Activated T-helper 1 cell treated with Interleukin-2 at 50 U/mL for 16 hours (primary cell): ENCODE data around the gene SLC28A1.
"Not testable (repeated sequence)": the region's sequence is repeated elsewhere in the genome, so short reads cannot be mapped to it uniquely, and the experiment has no call there.

Experiments used
- DNase-seq: peaks from one replicate; pipeline ENCODE4 v3.0.0-alpha.2; 2020; ENCODE audit warnings: low read depth

SLC28A1 gene

GRCh38 chr15:84970843-84971242 lies 86.4 kb downstream of the SLC28A1 start:
- DNase-seq, result no peak

DNA sequence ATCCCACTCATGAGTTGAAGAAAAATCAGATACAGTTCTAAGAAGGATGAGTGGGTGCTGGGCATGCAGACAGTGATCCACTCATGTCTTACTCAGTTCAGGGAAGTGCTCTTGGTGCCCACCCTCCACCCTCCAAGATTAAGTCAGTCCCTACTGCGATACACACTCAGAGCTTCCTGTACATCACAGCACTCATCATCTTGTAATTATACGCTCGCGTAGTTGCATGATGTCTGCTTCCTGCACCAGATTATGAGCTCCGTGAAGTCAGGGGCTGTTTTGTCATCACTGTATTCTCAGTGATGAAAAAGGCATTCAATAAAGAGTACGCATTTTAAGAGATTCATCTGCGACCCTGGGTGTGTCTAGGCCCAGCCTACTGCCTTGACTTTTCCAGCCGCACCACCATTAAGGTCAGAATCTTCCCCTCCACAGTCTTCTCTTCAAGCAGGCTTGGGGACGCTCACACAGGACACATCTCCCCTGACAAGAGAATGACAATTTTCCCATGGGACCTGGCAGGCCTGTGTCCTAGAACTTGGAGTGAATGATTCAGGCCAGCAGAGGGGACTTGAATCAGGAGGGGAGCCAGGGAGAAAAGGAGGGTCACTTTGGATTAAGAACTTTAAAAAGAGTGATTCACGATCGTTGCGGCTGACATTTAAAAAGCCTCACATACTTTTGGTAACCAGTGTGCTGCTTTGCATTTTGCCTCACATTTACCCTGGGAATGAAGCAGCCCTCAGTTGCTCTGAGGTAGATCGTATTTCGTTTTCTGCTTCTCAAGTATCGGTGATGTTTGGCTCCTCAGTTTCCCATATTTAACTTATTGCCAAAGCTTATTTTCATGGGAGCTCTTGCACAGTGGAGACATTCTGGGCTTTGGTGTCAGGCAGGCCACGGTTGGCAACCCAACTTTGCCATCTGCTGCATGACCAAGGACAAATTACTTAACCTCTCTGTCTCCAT lies 89.3 kb downstream of the SLC28A1 start:
- no peak for DNase-seq

- DNase-seq, result no peak
Observed at GRCh38 chr15:84975871-84976351, 91.4 kb downstream of the SLC28A1 start.

DNA sequence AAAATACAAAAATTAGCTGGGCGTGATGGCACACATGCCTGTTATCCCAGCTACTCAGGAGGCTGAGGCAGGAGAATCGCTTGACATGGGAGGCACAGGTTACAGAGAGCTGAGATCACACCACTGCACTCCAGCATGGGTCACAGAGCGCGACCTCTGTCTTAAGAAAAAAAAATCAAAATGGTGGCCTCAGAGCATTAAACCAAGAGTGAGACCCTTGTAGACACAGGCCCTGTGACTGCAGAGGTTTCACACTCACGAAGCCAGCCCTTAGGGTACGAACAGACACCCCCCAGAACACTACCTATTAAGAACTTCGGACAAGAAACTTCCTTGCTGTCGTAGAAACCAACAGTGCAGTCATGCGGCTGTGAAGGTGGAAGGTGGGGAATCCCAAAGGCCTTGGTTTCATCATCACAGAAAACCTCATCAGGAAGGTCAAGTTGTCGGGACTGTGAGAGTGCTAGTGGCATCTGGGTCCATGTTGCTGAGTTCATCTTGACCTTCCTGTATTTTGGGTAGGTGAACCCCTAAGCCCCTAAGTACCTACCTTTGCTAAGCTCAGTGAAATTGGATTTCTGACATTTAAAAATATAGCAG lies 92.4 kb downstream of the SLC28A1 start:
- no peak for DNase-seq

GRCh38 chr15:84979651-84980050 lies 95.2 kb downstream of the SLC28A1 start:
- no peak for DNase-seq

DNA sequence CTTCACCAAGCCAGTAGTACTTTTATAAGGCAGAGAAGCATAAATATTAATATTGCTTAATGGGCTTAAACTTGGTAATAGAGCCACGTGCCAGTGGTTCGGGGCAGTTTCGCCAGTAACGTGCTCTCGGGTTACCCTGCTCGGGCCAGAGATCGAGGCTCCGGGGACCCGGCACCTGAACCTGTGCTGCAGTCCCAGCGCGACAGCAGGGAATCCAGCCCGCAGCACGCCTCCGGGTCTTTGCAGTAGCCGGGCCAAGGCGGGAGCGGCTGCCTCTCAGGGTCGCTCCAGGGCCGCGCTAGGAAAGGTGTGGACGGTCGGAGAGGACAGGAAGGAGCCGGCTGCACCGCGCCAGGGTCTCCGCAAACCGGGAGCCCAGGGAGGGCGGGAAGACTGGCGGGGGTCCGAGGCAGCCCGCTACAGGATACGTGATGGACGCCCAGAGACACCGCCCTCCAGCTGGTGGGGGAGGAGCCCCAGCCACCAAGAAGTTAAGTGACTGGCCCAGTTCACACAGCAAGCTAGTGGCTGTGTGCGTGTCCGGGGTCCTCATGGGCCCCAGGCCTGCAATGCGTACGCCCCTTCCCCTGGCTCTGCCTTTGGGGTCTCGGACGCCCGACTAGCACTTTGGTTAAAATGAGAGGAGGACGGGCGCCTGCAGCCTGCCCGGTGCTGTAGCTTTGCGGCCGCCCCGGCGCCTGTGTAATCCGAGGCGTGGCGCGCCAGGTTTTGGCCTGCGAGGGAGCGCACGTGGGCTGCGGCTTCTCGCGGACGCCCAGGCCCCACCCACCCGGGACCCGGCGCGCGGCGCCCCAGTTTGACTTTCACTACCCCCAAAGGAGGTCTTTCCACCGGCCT lies 96.0 kb downstream of the SLC28A1 start:
- DNase-seq, result peak; percentile 81

- DNase-seq, result peak; percentile 96
Observed at GRCh38 chr15:84981054-84981710, 96.7 kb downstream of the SLC28A1 start.

DNA sequence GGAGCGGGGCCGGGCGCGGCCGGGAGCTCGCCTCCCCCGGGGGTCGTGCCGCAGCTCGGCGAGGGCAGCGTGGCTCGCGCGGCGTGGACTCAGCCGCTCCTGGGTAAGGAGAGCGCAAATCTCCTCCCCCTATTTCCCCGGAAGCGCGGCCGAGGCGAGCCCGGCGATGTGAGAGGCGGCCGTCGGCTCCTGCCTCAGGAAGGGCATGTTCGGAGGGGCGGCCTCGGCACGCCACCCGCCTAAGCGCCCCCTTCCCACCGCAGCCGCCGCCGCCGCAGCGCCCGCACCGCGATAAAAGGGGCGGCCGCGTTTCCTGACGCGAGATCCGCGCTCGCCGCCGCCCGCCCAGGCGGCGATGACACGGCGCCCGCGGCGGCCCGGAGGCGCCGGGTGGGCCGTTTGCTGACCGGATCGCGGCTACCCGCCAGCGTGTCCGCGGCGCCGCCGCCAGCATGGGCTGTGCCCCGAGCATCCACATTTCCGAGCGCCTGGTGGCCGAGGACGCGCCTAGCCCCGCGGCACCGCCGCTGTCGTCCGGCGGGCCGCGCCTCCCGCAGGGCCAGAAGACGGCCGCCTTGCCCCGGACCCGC lies 97.3 kb downstream of the SLC28A1 start, which contains the start of gene PDE8A:
PDE8A (plus strand) TSS at position 146 of the 590 bp plus-strand sequence; CDS start at position 453, 307 bp downstream.
- DNase-seq, result peak; percentile 45

DNA sequence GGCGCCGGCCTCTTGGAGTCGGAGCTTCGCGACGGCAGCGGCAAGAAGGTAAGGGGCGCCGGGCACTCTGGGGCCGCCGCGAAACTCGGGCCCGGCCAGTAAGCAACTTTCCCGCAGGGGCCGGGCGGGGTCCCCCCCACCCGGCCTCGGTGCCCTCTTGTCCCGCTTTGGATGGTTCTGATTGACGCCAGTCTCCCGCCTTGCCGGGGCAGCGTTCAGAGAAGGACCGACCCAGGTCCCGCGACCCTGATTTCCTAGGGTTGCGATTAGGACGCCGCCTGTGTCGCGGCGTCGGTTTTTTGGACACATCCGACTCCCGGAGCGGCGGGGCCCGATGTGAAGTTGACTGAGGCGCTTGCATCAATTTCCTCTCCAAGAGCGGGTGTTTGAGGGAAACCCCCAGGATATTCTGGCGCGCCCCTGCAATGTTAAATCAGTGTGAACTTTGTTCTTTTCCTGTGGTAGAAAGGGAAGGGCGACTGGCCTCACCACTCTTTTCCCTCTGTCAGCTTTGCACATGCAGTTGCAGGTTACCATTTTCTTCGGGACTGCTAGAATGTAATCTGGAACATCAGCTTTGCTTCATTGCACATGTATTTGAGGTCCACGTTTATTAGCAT lies 97.9 kb downstream of the SLC28A1 start:
- DNase-seq, result peak; percentile 18

GRCh38 chr15:84983294-84983693 lies 98.8 kb downstream of the SLC28A1 start:
- no peak for DNase-seq

- no peak for DNase-seq
Observed at GRCh38 chr15:84983711-84984110, 99.2 kb downstream of the SLC28A1 start.

GRCh38 chr15:84985158-84985557 lies 100.7 kb downstream of the SLC28A1 start:
- DNase-seq, result no peak

DNA sequence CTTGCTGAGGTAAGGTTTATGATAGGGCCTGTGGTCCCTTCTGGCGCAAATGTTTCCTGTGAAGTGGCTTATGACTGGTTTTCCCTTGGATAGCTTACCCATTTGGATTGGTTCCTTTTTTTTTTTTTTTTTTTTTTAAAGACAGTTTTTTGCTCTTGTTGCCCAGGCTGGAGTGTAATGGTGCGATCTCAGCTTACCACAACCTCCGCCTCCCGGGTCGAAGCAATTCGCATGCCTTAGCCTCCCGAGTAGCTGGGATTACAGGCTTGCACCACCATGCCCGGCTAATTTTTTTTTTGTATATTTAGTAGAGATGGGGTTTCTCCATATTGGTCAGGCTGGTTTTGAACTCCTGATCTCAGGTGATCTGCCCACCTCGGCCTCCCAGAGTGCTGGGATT lies 102.9 kb downstream of the SLC28A1 start:
- DNase-seq, result not testable (repeated sequence)

GRCh38 chr15:84987949-84988624 lies 103.6 kb downstream of the SLC28A1 start:
- no peak for DNase-seq

DNA sequence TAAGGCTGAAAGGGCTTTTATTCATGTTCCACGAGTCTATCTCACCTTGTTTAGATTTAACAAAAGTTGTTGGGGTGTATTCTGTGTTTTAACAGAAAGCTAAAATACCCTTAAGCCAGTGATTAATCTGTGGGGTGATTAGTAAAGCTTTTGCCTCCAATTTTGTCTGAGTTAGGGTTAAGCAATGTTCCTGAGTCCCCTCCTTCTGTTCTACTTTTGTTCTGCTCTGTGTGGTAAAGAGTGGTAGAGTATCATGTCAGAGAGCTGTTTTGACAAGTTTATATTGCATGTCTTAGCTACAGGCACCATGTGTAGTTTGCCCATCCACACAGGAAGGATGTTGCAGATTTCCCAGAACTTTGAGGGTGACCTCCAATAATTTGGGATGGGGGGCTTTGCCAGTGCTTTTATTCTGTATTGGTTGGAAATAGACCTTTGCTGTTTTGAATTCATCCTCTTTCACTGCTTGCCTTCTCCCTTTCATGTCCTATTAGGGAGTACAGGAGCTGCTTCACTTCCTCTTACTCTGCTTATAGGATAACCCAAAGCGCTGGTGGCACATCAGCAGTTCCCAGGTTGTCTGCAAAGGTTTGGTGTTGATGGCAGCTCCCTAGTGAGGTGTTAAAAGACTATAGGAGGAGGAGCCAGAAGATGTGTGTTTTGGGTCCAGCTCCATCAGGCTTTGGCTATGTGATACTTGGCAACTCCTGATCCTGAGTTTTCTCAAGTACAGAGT lies 104.6 kb downstream of the SLC28A1 start:
- no peak for DNase-seq

GRCh38 chr15:84990507-84990906 lies 106.0 kb downstream of the SLC28A1 start:
- no peak for DNase-seq

DNA sequence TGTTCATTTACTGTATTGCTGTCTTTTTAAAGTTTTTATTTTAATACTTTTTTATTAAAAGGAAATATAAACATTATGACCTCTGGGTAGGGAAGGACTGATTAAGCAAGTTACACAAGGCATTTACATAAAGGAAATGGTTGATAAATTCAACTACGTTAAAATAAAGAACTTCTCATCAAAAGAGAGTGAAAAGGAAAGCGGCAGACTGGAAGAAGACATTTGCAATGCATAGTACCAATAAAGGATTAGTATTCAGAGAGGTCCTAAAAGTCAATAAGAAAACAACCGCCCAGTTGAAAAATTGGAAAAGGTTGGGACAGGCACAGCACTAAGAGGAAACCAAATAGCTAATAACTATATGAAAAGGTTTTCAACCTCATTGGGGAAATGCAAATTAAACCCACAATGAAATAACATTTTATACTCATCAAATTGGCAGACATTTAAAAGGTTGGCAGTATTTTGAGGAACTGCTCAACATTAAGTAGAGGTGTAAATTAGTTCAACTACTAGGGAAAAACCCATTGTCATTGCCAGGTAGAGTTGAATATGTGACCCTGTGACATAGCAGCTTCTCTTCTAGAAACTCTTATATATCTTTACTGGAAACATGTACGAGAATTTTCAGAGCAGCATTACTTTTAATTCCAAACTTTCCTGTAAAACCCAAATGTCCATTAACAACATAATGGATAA lies 106.7 kb downstream of the SLC28A1 start:
- no peak for DNase-seq

GRCh38 chr15:84992157-84992944 lies 107.9 kb downstream of the SLC28A1 start:
- DNase-seq, result no peak
